ENCODE results near the gene SMIM7.

The SMIM7 gene

DNA sequence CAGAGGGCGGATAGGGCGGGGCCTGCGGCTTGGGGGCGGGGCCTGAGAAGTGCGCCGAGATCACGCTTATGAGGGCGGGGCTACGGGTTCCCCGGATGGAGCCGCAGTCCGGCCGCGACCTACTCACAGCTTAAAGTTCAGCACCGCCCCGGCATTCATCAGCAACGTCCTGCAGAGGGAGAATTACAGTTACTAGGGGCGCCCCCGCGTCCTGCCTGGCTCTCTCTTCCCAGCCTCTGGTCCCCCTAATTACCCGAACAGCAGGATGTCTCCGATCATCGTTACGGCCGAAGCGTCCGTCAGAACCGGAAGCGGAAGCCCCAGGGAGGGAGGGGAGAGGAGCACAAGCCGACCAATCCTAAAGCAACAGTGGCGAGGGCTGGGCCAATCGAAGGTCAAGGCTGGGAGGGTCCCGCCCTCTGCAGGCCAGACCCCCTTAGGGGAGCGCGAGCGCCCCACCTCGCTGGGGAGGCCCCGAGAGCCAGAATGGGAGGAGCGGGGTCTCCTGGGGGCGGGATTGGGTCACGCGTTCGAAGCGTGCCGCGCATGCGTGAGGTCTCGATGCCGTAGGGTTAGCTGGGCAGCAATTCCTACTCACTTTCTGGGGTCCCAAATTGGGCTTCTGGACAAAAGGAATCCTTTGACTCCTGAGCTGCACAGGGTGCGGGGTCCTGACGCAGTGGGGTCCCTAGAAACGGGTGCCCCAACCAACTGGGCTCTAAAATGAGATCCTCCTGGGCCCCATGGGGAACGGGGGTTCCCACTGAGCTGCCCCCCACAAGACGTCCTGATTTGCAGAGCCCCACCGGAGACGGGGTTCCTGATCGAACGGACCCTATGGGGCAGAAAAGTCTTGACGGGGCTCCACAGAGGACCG, at the start of gene SMIM7:
SMIM7 (minus strand) TSS at position 313 of the 877 bp plus-strand sequence; CDS start at position 279, 34 bp downstream.
- TF ChIP-seq, protein P1, sequence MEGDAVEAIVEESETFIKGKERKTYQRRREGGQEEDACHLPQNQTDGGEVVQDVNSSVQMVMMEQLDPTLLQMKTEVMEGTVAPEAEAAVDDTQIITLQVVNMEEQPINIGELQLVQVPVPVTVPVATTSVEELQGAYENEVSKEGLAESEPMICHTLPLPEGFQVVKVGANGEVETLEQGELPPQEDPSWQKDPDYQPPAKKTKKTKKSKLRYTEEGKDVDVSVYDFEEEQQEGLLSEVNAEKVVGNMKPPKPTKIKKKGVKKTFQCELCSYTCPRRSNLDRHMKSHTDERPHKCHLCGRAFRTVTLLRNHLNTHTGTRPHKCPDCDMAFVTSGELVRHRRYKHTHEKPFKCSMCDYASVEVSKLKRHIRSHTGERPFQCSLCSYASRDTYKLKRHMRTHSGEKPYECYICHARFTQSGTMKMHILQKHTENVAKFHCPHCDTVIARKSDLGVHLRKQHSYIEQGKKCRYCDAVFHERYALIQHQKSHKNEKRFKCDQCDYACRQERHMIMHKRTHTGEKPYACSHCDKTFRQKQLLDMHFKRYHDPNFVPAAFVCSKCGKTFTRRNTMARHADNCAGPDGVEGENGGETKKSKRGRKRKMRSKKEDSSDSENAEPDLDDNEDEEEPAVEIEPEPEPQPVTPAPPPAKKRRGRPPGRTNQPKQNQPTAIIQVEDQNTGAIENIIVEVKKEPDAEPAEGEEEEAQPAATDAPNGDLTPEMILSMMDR (conservative IDR thresholded peaks at IDR 0.05; ENCODE audit: low read length) = no peak
- peak within 1 kb of the TSS; percentile 93 for H3K4me3 ChIP-seq (ENCODE audit: low read length)
- peak; percentile 98 for DNase-seq (ENCODE audit: low read depth)

DNA sequence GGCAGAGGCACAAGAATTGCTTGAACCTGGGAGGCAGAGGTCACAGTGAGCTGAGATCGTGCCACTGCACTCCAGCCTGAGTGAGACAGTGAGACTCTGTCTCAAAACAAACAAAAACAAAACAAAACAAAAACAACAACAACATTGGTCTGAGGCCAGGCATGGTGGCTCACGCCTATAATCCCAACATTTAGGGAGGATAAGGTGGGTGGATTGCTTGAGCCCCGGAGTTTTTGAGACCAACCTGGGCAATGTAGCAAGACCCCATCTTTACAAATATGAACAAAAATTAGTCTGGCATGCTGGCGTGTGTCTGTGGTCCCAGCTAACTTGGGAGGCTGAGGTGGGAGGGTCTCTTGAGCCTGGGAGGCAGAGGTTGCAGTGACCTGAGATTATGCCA, 43.7 kb upstream of the SMIM7 start:
- DNase-seq (ENCODE audit: low read depth) = no peak
- no peak overlapping the region for H3K4me3 ChIP-seq (ENCODE audit: low read length)
- TF ChIP-seq, protein P1 (conservative IDR thresholded peaks at IDR 0.05; ENCODE audit: low read length) = no peak

DNA sequence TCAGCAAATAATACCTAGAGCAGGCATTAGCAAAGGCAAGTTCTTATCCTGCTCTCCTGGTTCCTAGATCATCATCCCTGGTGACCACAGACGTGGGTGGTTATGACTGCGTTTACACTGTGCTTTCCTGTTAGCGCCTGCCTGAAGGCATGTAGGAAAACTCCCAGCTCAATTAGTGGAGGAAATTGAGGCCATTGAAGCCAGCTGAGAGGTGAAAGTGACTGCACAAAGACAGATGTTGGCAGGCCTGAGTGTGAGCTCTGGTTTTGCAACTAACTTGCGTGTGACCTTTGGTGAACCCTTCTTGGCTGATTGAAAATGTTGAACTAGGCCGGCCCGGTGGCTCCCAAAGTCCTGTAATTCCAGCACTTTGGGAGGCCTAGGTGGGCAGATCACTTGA, 42.2 kb upstream of the SMIM7 start:
- DNase-seq (ENCODE audit: low read depth) = peak; percentile 81
- TF ChIP-seq, protein P1 (conservative IDR thresholded peaks at IDR 0.05; ENCODE audit: low read length) = no peak
- H3K4me3 ChIP-seq (ENCODE audit: low read length) = no peak overlapping the region

DNA sequence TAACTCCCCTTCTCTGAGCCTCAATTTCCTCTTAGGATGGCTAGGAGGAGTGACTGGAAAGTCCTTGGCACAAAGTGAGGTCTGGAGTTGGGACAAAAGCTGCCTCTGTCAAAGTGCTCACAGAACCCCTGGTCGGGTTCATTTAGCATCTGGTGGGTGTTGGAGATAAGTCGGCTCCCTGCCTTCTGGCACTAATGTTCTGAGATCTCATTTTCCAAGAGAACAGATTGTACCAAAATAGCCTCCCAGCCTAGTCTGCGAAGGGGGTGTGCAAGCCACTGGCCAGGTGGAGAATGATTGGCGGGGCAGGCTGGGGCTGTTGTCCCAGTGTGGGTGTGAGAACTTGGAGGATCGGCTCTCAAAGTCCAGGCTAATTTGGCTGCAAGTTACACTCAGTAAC, 39.0 kb upstream of the SMIM7 start:
- TF ChIP-seq, protein P1 (conservative IDR thresholded peaks at IDR 0.05; ENCODE audit: low read length) = no peak
- DNase-seq (ENCODE audit: low read depth) = no peak
- H3K4me3 ChIP-seq (ENCODE audit: low read length) = no peak overlapping the region

DNA sequence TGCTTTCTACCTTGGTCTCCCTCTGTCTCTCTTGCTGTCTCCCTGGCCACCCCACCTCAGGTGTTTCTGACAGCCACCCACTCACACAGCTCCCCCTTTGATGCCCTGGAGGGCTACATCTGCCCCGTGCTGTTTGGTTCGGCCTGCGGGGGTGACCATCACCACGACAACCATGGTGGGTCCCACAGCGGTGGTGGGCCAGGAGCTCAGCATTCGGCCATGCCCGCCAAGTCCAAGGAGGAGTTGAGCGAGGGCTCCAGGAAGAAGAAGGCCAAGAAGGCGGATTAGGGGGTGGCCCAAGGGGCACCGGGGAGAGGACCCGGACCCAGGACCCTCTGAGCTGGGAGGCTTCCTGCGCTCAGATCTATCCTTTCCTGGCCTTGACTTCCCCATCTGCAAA, 28.1 kb upstream of the SMIM7 start:
- TF ChIP-seq, protein P1 (conservative IDR thresholded peaks at IDR 0.05; ENCODE audit: low read length) = no peak
- DNase-seq (ENCODE audit: low read depth) = no peak
- no peak overlapping the region for H3K4me3 ChIP-seq (ENCODE audit: low read length)

DNA sequence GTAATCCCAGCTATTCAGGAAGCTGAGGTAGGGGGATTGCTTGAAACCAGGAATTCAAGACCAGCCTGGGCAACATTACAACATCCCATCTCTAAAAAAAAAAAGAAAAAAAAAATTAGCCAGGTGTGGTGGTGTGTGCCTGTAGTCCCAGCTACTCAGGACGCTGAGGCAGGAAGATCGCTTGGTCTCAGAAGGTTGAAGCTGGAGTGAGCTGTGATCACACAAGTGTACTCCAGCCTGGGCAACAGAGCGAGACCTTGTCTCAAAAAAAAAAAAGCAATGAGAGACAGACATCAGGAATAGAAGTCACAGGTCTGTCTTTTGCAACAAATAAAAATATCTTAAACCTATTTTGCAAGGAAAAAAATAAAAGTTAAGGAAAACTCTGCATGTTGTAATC, 24.3 kb upstream of the SMIM7 start:
- DNase-seq (ENCODE audit: low read depth) = no peak
- TF ChIP-seq, protein P1 (conservative IDR thresholded peaks at IDR 0.05; ENCODE audit: low read length) = no peak
- H3K4me3 ChIP-seq (ENCODE audit: low read length) = no peak overlapping the region

DNA sequence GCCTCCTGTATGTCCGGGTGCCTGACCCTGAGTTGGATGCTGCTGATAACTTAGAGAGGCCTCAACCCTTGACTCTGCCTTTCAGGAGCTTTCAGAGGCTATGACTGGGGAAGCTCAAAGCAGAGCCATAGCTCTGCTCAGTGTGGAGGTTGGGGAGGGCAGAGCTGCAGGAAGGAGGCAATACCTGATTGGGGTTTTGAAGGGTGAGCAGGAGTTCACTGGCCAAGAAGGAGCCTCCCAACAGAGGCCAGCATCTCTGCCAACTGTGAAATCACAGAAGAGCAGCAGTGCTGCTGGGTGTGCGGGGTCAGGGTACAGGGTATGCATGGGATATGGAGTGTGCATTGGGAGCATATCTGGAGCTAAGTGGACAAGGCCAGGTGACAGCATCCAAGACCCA, 22.6 kb upstream of the SMIM7 start:
- no peak for DNase-seq (ENCODE audit: low read depth)
- H3K4me3 ChIP-seq (ENCODE audit: low read length) = no peak overlapping the region
- TF ChIP-seq, protein P1 (conservative IDR thresholded peaks at IDR 0.05; ENCODE audit: low read length) = no peak

Data from AG10803 (cell line).